ENCODE data around the gene JPH3. TPM values are rescaled to one million over a fixed set of nuclear protein-coding genes. Genes with fewer than 3 reads are reported as not detected.

JPH3 gene
- total RNA-seq, 1 experiment from 2014 or later, result not detected

- CTCF ChIA-PET, result no interaction called here
- H3K27me3 ChIP-seq (ENCODE audit: insufficient read depth, low read depth), result peaks cover 83% of the 10 kb centered on the region
- POLR2A ChIA-PET (ENCODE audit: unreplicated experiment), result no interaction called here
Measured at GRCh38 chr16:87626401-87626800, 24.1 kb downstream of the JPH3 start.

GRCh38 chr16:87626905-87627304 is 24.6 kb downstream of the JPH3 start:
- no peak overlapping the region for H2AFZ ChIP-seq
- intact Hi-C loops (cut with micrococcal nuclease; ENCODE audit: unreplicated experiment), result no loop called here
- no peak for TF ChIP-seq CTCF (conservative IDR thresholded peaks at IDR 0.05)
- no peak for TF ChIP-seq EZH2 (IDR thresholded peaks at IDR 0.05; ENCODE audit: low read depth)
- no peaks in the 10 kb centered on the region; the same call in 1 of the 2 replicates for H4K20me1 ChIP-seq (ENCODE audit: insufficient read depth)
- no peaks in the 10 kb centered on the region for H3K36me3 ChIP-seq (ENCODE audit: low read depth)
- no peak overlapping the region for H3K4me3 ChIP-seq
- H3K4me2 ChIP-seq, result no peak overlapping the region
- DNase-seq, result no peak
- no peak overlapping the region for H3K27ac ChIP-seq
- ChIA-PET CTCF (no interaction called here), POLR2A (ENCODE audit: unreplicated experiment) (no interaction called here)
- H3K79me2 ChIP-seq (ENCODE audit: low read depth), result no peaks in the 10 kb centered on the region
- H3K4me1 ChIP-seq (replicated peaks; ENCODE audit: insufficient read depth), result no peaks in the 10 kb centered on the region
- no peaks in the 10 kb centered on the region; the same call in 1 of the 2 replicates for H3F3A ChIP-seq (ENCODE audit: insufficient read depth, low read depth)
- peaks cover 85% of the 10 kb centered on the region for H3K27me3 ChIP-seq (ENCODE audit: insufficient read depth, low read depth)
- H3K9me2 ChIP-seq (ENCODE audit: insufficient read depth), result no peaks in the 10 kb centered on the region
- 0 out of 2 replicates have a peak, but pooled peaks cover 5% of the 10 kb centered on the region for H3K9me3 ChIP-seq (ENCODE audit: insufficient read depth, low read depth)
- BruUV-seq (replicated peaks), result no TSS peak

More at GRCh38 chr16:87626401-87626800, 24.1 kb downstream of the JPH3 start:
- H3K4me3 ChIP-seq, result no peak overlapping the region
- no peak for DNase-seq
- intact Hi-C loops (cut with micrococcal nuclease; ENCODE audit: unreplicated experiment), result no loop called here
- H3K4me2 ChIP-seq, result no peak overlapping the region
- H3K4me1 ChIP-seq (replicated peaks; ENCODE audit: insufficient read depth), result no peaks in the 10 kb centered on the region
- H3F3A ChIP-seq (ENCODE audit: insufficient read depth, low read depth), result no peaks in the 10 kb centered on the region; the same call in 1 of the 2 replicates
- no peaks in the 10 kb centered on the region for H3K36me3 ChIP-seq (ENCODE audit: low read depth)
- H3K9me2 ChIP-seq (ENCODE audit: insufficient read depth), result no peaks in the 10 kb centered on the region
- no peaks in the 10 kb centered on the region; the same call in 1 of the 2 replicates for H4K20me1 ChIP-seq (ENCODE audit: insufficient read depth)
- BruUV-seq (replicated peaks), result no TSS peak
- no peak for TF ChIP-seq EZH2 (IDR thresholded peaks at IDR 0.05; ENCODE audit: low read depth)
- TF ChIP-seq CTCF (conservative IDR thresholded peaks at IDR 0.05), result no peak
- H3K9me3 ChIP-seq (ENCODE audit: insufficient read depth, low read depth), result 0 out of 2 replicates have a peak, but pooled peaks cover 5% of the 10 kb centered on the region
- H3K27ac ChIP-seq, result no peak overlapping the region
- no peak overlapping the region for H2AFZ ChIP-seq
- no peaks in the 10 kb centered on the region for H3K79me2 ChIP-seq (ENCODE audit: low read depth)

- Histone ChIP-seq H4K20me1 (ENCODE audit: insufficient read depth) (no peaks in the 10 kb centered on the region; the same call in 1 of the 2 replicates), H3K27me3 (ENCODE audit: insufficient read depth, low read depth) (peaks cover 88% of the 10 kb centered on the region), H2AFZ (no peak overlapping the region), H3K79me2 (ENCODE audit: low read depth) (no peaks in the 10 kb centered on the region), H3F3A (ENCODE audit: insufficient read depth, low read depth) (no peaks in the 10 kb centered on the region; the same call in 1 of the 2 replicates), H3K4me3 (no peak overlapping the region), H3K4me2 (no peak overlapping the region), H3K9me3 (ENCODE audit: insufficient read depth, low read depth) (0 out of 2 replicates have a peak, but pooled peaks cover 5% of the 10 kb centered on the region), H3K9me2 (ENCODE audit: insufficient read depth) (no peaks in the 10 kb centered on the region), H3K4me1 (replicated peaks; ENCODE audit: insufficient read depth) (no peaks in the 10 kb centered on the region), H3K27ac (no peak overlapping the region), H3K36me3 (ENCODE audit: low read depth) (no peaks in the 10 kb centered on the region)
- no peak for DNase-seq
- ChIA-PET CTCF (interaction anchor here (0.6 kb wide), 1 partner anchor 56 kb away, joined by 3 read pairs; no protein-coding TSS in a partner anchor), POLR2A (ENCODE audit: unreplicated experiment) (no interaction called here)
- intact Hi-C loops (cut with micrococcal nuclease; ENCODE audit: unreplicated experiment), result no loop called here
- no peak for TF ChIP-seq EZH2 (IDR thresholded peaks at IDR 0.05; ENCODE audit: low read depth)
- TF ChIP-seq CTCF (conservative IDR thresholded peaks at IDR 0.05), result no peak
- no TSS peak for BruUV-seq (replicated peaks)
Measured at GRCh38 chr16:87627542-87628245, 25.4 kb downstream of the JPH3 start.
